GM21526 (cell line): ENCODE results near the gene DCBLD1.
A peak's percentile ranks its signal among the peaks of the same experiment; 100 is the strongest.

ENCODE experiments used
- ATAC-seq: cut with Tn5 transposase; IDR thresholded peaks from one replicate; pipeline ENCODE4 v1.9.1; 2021; ENCODE audit warnings: moderate library complexity; ENCODE audit not compliant: unreplicated experiment, low FRiP score

DCBLD1 gene

GRCh38 chr6:117520603-117521395 is 38.3 kb downstream of the DCBLD1 start:
- ATAC-seq: no peak

- ATAC-seq: no peak
Measured at GRCh38 chr6:117521791-117522502, 39.5 kb downstream of the DCBLD1 start.

DNA sequence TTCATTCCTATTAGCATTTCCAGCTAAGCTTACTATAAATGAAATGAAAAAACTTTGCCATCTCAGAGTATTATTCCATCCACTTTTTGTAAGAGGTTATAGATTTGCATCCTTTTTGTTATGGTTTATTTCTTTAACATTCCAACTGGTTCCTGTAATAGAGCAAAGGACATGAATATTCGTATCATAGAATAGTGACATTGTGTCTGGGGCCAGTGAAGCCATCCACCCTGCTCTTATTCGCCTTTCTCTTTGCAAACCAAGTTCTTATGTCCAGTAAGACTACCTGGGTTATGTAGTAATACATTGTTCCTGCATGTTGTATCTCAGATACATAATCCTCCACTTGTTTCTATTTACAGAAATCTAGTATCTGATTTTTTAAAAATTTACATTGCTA is 43.1 kb downstream of the DCBLD1 start:
- ATAC-seq: no peak

DNA sequence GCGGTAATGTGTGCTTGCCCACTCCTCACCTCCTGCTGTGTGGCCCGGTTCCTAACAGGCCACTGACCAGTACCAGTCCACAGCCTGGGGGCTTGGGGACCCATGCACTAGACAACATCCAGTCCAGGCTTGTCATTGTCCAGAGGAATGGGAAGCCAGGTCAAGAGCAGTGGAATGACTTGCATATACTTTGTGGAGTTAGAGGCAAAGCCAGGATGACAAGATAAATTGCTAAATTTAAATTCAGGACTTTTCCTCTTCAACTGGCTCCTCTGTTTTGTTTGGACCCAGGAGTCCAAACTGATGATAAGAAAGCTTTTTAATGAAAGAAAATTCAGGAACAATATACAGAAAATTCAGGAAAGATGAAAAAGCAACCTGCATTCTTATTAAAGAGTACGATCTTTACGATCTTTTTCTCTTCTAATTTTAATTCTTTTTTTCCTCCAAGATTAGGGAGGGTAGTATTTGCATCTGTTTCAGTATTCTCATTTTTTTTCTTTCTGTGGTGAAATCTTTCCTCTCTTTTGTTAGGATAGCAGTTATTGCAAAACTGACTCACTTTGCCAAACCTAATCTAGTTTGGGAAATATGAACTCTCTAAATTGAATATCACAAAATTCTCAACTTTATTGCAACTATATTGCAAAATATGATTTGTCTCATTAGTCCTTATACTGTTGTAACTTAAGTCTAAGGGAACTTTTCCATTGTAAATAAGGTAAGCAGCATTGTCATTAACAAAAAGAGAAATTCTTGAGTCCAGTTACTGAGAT is 48.2 kb downstream of the DCBLD1 start:
- no peak for ATAC-seq

GRCh38 chr6:117531346-117531745 is 48.9 kb downstream of the DCBLD1 start:
- ATAC-seq: no peak

GRCh38 chr6:117531809-117532725 is 49.6 kb downstream of the DCBLD1 start:
- no peak for ATAC-seq

GRCh38 chr6:117533775-117534174 is 51.3 kb downstream of the DCBLD1 start:
- ATAC-seq: no peak

GRCh38 chr6:117534974-117535373 is 52.5 kb downstream of the DCBLD1 start:
- ATAC-seq: no peak

DNA sequence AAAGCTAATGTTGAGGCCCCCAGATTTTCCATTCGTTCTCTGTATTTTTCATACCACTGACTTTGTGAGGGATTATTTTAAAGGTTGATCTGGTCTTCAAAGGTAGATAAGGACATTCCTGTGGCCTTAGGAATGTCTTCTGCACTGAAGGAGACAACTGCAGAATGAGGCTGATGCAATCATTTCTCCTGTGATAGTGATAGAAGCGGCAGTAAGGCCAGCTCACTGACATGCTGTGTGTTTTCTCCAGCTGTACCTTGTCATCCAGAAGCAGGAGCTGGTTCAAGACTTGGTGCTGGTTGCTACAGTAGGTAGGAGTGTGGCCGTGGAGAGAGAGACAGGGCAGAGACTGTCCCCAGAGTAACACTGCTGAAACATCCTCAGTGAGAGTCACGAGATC is 53.8 kb downstream of the DCBLD1 start:
- no peak for ATAC-seq

DNA sequence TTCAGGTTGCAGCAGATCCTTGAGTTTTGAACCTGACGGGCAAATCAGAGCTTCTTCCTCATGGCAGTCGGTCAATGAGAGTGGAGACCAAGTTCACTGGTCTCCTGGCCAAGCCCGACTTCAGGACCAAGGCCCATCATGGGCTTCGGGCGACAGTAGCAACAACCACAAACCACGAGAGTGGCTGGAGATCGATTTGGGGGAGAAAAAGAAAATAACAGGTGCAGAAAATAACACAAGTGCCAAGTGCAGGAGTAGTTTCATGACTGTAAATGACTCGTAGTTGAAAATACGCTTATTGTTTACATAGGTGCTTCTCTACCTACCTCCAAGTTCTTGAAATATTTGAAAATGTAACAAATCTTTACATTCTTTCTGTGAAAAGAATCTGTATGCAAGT is 56.1 kb downstream of the DCBLD1 start:
- ATAC-seq: no peak

- no peak for ATAC-seq
Measured at GRCh38 chr6:117540670-117541069, 58.2 kb downstream of the DCBLD1 start.

- ATAC-seq: no peak
Measured at GRCh38 chr6:117542493-117542892, 60.0 kb downstream of the DCBLD1 start.

GRCh38 chr6:117544716-117545115 is 62.2 kb downstream of the DCBLD1 start:
- no peak for ATAC-seq

GRCh38 chr6:117545161-117545595 is 62.7 kb downstream of the DCBLD1 start:
- no peak for ATAC-seq

DNA sequence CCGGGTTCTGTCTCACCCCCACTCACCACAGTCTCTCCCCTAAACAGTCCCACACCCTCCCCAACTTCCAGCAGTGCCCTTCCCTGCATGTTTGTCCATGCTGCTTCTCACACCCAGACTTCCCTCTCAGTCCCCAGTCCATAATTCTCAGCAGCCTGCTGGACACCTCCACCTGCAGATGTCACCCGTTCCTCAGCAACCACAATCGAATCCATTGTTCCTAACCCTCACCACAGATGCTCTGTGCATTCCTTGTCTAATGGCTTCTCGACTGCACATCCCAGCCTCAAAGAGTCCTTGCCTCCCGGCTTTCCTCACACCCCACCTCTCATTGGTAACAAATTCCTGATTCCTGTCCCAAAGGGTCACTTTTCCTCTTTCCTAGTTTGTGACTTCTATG is 64.2 kb downstream of the DCBLD1 start:
- no peak for ATAC-seq

- peak; percentile 53 for ATAC-seq
Measured at GRCh38 chr6:117547688-117548621, 65.5 kb downstream of the DCBLD1 start.

- no peak for ATAC-seq
Measured at GRCh38 chr6:117548797-117549301, 66.4 kb downstream of the DCBLD1 start.

GRCh38 chr6:117549611-117550010 is 67.1 kb downstream of the DCBLD1 start:
- ATAC-seq: no peak

GRCh38 chr6:117550078-117550600 is 67.7 kb downstream of the DCBLD1 start:
- ATAC-seq: no peak
